ENCODE results near the gene SEMA4G. TPM values are rescaled to one million over a fixed set of nuclear protein-coding genes. Genes with fewer than 3 reads are reported as not detected.

SEMA4G gene
- total and polyA plus RNA-seq, 2 of the 13 experiments (the other 11 are each of a cell fraction or from before 2014, with no cell fraction given), result 46.2 to 207 TPM

- TF ChIP-seq RELA (CRISPR knock-in tag; IDR thresholded peaks at IDR 0.05) (no peak; the same call in 1 of the 2 replicates), EHMT2 (IDR thresholded peaks at IDR 0.05; ENCODE audit: borderline replicate concordance, low read depth, low read length) (no peak), HNRNPLL (IDR thresholded peaks at IDR 0.05; ENCODE audit: low read depth, low read length, poor library complexity, severe bottlenecking) (no peak), ZNF430 (CRISPR knock-in tag; IDR thresholded peaks at IDR 0.05) (peak; percentile 84; the same call in 1 of the 2 replicates), ZNF567 (CRISPR knock-in tag; IDR thresholded peaks at IDR 0.05; ENCODE audit: borderline replicate concordance) (no peak), ZNF235 (CRISPR knock-in tag; IDR thresholded peaks at IDR 0.05; ENCODE audit: borderline replicate concordance) (no peak), ZNF124 (CRISPR knock-in tag; IDR thresholded peaks at IDR 0.05) (peak; percentile 76), ZFY (CRISPR knock-in tag; IDR thresholded peaks at IDR 0.05) (0 out of 2 replicates have a peak, but pooled peaks have one; percentile 30), ZNF598 (CRISPR knock-in tag; IDR thresholded peaks at IDR 0.05; ENCODE audit: borderline replicate concordance) (no peak), MAF1 (CRISPR knock-in tag; IDR thresholded peaks at IDR 0.05; ENCODE audit: borderline replicate concordance) (no peak), TRIM24 (CRISPR knock-in tag; IDR thresholded peaks at IDR 0.05) (no peak), ZBTB3 (CRISPR knock-in tag; IDR thresholded peaks at IDR 0.05; ENCODE audit: borderline replicate concordance, low read depth) (no peak), SRY (CRISPR knock-in tag; IDR thresholded peaks at IDR 0.05) (peak; percentile 58; the same call in 1 of the 2 replicates), NONO (IDR thresholded peaks at IDR 0.05) (no peak), NONO (CRISPR knock-in tag; conservative IDR thresholded peaks at IDR 0.05) (peak; percentile 82), NFKB2 (CRISPR knock-in tag; IDR thresholded peaks at IDR 0.05; ENCODE audit: borderline replicate concordance) (peak; percentile 53; the same call in 1 of the 2 replicates), ZNF296 (CRISPR knock-in tag; conservative IDR thresholded peaks at IDR 0.05) (no peak), BHLHE40 (IDR thresholded peaks at IDR 0.05; ENCODE audit: low read length) (no peak), ZNF816 (CRISPR knock-in tag; IDR thresholded peaks at IDR 0.05; ENCODE audit: borderline replicate concordance) (0 out of 2 replicates have a peak, but pooled peaks have one; percentile 49), ATF7-NPFF (CRISPR knock-in tag; IDR thresholded peaks at IDR 0.05; ENCODE audit: low read depth) (no peak; the same call in 1 of the 2 replicates)
- TF ChIP-seq, protein P1, sequence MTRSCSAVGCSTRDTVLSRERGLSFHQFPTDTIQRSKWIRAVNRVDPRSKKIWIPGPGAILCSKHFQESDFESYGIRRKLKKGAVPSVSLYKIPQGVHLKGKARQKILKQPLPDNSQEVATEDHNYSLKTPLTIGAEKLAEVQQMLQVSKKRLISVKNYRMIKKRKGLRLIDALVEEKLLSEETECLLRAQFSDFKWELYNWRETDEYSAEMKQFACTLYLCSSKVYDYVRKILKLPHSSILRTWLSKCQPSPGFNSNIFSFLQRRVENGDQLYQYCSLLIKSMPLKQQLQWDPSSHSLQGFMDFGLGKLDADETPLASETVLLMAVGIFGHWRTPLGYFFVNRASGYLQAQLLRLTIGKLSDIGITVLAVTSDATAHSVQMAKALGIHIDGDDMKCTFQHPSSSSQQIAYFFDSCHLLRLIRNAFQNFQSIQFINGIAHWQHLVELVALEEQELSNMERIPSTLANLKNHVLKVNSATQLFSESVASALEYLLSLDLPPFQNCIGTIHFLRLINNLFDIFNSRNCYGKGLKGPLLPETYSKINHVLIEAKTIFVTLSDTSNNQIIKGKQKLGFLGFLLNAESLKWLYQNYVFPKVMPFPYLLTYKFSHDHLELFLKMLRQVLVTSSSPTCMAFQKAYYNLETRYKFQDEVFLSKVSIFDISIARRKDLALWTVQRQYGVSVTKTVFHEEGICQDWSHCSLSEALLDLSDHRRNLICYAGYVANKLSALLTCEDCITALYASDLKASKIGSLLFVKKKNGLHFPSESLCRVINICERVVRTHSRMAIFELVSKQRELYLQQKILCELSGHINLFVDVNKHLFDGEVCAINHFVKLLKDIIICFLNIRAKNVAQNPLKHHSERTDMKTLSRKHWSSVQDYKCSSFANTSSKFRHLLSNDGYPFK (CRISPR knock-in tag; IDR thresholded peaks at IDR 0.05; ENCODE audit: borderline replicate concordance), result no peak
- TF ChIP-seq, protein P2, sequence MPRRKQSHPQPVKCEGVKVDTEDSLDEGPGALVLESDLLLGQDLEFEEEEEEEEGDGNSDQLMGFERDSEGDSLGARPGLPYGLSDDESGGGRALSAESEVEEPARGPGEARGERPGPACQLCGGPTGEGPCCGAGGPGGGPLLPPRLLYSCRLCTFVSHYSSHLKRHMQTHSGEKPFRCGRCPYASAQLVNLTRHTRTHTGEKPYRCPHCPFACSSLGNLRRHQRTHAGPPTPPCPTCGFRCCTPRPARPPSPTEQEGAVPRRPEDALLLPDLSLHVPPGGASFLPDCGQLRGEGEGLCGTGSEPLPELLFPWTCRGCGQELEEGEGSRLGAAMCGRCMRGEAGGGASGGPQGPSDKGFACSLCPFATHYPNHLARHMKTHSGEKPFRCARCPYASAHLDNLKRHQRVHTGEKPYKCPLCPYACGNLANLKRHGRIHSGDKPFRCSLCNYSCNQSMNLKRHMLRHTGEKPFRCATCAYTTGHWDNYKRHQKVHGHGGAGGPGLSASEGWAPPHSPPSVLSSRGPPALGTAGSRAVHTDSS (CRISPR knock-in tag; conservative IDR thresholded peaks at IDR 0.05), result no peak
- TF ChIP-seq, protein P3, sequence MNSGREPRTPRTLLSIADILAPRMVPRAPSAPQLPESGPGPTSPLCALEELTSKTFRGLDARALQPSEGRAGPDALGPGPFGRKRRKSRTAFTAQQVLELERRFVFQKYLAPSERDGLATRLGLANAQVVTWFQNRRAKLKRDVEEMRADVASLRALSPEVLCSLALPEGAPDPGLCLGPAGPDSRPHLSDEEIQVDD (CRISPR knock-in tag; IDR thresholded peaks at IDR 0.05; ENCODE audit: borderline replicate concordance), result no peak
- TF ChIP-seq, protein P4, sequence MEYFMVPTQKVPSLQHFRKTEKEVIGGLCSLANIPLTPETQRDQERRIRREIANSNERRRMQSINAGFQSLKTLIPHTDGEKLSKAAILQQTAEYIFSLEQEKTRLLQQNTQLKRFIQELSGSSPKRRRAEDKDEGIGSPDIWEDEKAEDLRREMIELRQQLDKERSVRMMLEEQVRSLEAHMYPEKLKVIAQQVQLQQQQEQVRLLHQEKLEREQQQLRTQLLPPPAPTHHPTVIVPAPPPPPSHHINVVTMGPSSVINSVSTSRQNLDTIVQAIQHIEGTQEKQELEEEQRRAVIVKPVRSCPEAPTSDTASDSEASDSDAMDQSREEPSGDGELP (IDR thresholded peaks at IDR 0.05; ENCODE audit: borderline replicate concordance, low read depth), result peak; percentile 87; the same call in 1 of the 2 replicates
These were observed 1.9 kb downstream of the SEMA4G start (continued) for GRCh38 chr10:100970914-100971811.
